HG02798 (cell line): Measurements from ENCODE around the gene FBXL17.

Experiments used
- ATAC-seq: cut with Tn5 transposase; IDR thresholded peaks from one replicate; pipeline ENCODE4 v1.9.1; 2021; ENCODE audit warnings: mild to moderate bottlenecking; ENCODE audit not compliant: unreplicated experiment, poor library complexity

The FBXL17 gene

GRCh38 chr5:108257996-108258395 lies 123.9 kb downstream of the FBXL17 start:
- ATAC-seq: no peak

DNA sequence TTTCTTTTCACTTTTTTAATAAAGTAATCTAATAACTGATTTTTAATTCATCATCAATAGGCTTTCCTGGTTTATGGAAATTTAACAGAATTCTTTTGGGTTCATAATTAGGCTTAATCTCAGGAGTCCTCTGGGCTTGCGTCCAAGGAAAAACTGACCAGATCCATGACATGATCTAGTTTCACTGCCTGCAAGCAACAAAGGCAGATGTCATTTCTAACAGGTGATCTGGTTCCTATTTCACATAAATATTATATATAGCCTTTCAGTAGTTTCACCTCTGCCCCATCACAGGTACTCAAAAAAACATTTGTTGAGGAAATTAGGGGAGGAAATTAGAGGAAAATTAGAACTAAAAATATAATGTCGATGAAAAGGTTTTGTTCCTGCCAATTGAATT lies 126.4 kb downstream of the FBXL17 start:
- no peak for ATAC-seq

DNA sequence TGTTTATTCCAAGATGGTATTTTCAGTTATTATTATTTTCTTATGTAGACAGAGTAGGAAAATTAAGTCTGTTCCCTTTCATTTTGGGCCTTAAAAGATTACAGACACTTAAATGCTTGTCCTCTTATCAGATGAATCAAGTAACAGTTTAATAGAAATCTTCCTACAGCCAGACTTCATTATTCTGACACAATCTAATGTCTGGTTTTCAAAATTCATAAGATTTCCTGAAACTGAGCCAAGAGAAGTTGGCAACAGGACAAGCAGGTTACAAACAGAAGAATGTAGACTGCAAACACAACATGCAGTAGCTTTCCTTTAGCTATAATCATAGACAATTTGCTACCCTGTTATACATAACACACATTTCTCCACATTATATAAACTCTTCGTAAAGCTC lies 130.5 kb downstream of the FBXL17 start:
- ATAC-seq: no peak

- ATAC-seq: no peak
Observed at GRCh38 chr5:108249785-108250426, 132.0 kb downstream of the FBXL17 start.

- ATAC-seq: no peak
Observed at GRCh38 chr5:108249095-108249784, 132.7 kb downstream of the FBXL17 start.

- ATAC-seq: no peak
Observed at GRCh38 chr5:108238936-108239887, 142.7 kb downstream of the FBXL17 start.

- ATAC-seq: no peak
Observed at GRCh38 chr5:108238461-108238860, 143.4 kb downstream of the FBXL17 start.

DNA sequence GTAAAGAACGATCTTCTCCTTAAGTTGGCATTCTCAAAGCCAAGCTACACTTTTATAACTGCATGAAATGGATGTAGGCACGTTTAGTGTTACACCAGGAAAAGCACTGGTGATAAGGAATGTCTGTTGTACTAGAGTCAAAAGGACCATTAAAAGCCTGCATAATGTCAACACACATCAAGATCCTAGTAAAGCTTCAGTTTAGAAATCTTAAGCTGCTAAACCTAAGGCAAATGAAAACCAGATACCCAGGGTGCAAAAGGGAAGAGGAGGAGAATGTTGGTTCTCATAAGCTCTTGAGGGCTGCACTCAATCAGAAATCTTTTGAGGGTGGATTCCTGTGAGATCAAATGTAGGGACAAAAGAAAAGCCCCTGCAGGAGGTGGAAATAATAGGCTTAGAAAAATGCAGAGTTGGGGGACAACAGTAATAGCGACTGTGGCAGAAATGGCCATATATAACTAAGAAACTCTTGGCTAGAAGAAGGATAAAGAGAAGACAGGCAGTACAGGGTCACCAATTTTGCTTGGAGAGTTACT lies 148.2 kb downstream of the FBXL17 start:
- ATAC-seq: no peak

DNA sequence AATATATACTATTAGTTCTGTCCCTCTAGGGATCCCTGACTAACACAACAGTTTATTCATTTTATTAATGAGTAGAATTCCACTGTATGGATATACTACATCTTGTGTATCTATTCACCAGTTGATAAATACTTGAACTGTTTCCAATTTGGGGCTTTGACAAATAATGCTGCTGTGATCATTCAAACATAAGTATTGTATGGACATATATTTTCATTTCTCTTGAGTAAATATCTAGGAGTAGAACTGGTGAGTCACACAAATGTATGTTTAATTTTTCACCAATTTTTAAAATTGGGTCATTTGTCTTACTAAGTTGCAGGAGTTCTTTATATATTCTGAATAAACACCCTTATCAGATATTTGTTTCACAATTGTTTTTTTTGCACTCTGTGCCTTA lies 149.1 kb downstream of the FBXL17 start:
- ATAC-seq: no peak

- ATAC-seq: no peak
Observed at GRCh38 chr5:108222011-108222410, 159.9 kb downstream of the FBXL17 start.

DNA sequence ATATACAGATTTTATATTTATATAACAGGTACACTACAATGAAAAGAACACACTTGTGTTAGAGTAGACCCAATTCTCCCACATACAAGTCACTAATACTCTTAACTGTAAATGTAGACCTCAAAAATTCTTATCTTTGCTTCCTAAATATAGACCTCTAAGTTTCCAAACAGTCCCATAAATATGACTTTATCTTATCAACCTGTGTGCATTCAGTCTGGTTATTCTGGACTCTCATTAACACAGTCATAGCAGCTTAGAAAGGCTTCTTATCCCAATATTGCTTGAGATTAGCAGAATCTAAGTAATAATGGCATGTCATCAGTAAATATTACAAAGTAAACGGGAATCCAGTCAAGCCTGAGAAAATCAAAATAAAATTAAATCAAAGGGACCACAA lies 161.1 kb downstream of the FBXL17 start:
- no peak for ATAC-seq

DNA sequence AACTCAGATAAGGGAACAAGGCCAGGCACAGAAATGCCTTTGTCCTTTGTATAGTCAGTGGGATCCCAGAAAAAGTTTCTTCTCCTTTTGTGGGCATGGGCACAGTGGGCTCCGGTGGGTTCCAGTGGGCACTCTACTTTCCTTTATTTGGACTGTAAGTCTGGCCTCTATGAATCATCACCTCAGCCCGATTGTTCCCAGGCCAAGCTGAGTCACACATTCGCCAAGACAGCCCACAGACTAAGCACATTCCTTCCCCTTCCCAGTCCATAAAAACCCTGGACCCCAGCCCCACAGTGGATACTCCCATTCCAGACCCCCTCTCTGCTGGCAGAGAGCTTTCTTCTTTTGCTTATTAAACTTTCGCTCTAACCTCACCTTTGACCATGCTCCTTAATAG lies 165.0 kb downstream of the FBXL17 start:
- ATAC-seq: no peak

DNA sequence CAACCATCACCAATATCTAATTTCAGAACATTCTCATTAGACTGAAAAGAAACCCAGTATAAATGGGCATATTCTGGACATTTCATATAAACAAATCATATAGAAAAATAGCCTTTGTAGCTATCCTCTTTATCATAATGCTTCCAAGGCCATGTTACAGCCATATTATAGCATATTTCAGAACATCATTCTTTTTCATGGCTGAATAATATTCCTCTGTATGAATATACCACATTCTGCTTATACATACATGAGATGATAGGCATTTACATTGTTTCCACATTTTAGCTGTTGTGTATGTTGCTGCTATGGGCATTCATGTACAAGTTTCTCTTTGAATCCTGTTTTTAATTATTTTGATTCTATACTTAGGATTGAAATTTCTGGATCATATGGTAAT lies 167.0 kb downstream of the FBXL17 start:
- ATAC-seq: no peak

DNA sequence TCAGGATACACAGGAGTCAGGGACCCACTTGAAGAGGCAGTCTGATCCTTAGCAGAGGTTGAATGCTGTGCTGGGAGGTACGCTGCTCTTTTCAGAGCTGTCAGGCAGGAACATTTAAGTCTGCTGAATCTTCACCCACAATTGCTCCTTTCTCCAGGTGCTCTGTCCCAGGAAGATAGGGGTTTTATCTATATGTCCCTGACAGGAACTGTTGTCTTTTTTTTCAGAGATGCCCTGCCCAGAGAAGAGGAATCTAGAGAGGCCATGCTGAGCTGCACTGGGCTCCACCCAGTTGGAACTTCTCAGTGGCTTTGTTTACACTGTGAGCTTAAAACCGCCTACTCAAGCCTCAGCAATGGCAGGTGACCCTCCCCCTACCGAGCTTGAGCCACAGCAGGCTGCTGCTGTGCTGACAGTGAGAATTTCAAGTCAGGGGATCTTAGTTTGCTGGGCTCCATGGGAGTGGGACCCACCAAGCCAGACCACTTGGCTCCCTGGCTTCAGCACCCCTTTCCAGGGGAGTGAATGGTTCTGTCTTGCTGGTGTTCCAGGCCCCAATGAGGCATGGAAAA lies 169.0 kb downstream of the FBXL17 start:
- ATAC-seq: no peak

- no peak for ATAC-seq
Observed at GRCh38 chr5:108206707-108207106, 175.2 kb downstream of the FBXL17 start.

GRCh38 chr5:108201721-108202120 lies 180.2 kb downstream of the FBXL17 start:
- no peak for ATAC-seq

- ATAC-seq: no peak
Observed at GRCh38 chr5:108196276-108196675, 185.6 kb downstream of the FBXL17 start.

GRCh38 chr5:108193021-108193795 lies 188.7 kb downstream of the FBXL17 start:
- ATAC-seq: no peak

- ATAC-seq: no peak
Observed at GRCh38 chr5:108184940-108185339, 197.0 kb downstream of the FBXL17 start.

- ATAC-seq: no peak
Observed at GRCh38 chr5:108181975-108182374, 199.9 kb downstream of the FBXL17 start.
